HG03159 (cell line): ENCODE data around the gene RBPMS2.

Experiments used
- ATAC-seq: cut with Tn5 transposase; IDR thresholded peaks from one replicate; pipeline ENCODE4 v1.9.1; 2021; ENCODE audit warnings: mild to moderate bottlenecking, moderate library complexity; ENCODE audit not compliant: unreplicated experiment

RBPMS2 gene

GRCh38 chr15:64695561-64695992, 79.8 kb downstream of the RBPMS2 start:
- peak; percentile 47 for ATAC-seq

GRCh38 chr15:64694816-64695215, 80.6 kb downstream of the RBPMS2 start:
- ATAC-seq = no peak

GRCh38 chr15:64693134-64693533, 82.3 kb downstream of the RBPMS2 start:
- no peak for ATAC-seq

GRCh38 chr15:64691896-64692565, 83.4 kb downstream of the RBPMS2 start:
- no peak for ATAC-seq

GRCh38 chr15:64690578-64691296, 84.7 kb downstream of the RBPMS2 start:
- ATAC-seq = no peak

GRCh38 chr15:64690008-64690407, 85.4 kb downstream of the RBPMS2 start:
- ATAC-seq = no peak
